H4 (cell line): Measurements from ENCODE around the gene GPSM1. TPM values are rescaled to one million over a fixed set of nuclear protein-coding genes. Genes with fewer than 3 reads are reported as not detected.

ENCODE experiments used
- DNase-seq: peaks from one replicate; pipeline ENCODE4 v3.0.0-alpha.2; 2015; ENCODE audit warnings: low spot score
- total RNA-seq: library from RNA; depleted of rRNA; stranded (reverse); fragments of >200 nt; shearing (Covaris generic); gene quantifications from 2 replicates; pipeline ENCODE4 v1.2.3, GENCODE V29; 2014; rRNA removed

GPSM1 gene
- total RNA-seq = 5.1 and 8.9 TPM in 2 replicates

- DNase-seq = peak; percentile 35
These were observed at the start of gene GPSM1 for GRCh38 chr9:136327304-136327974. GPSM1 (plus strand) TSS chr9:136327539; CDS start chr9:136327696, 157 bp downstream.

- no peak for DNase-seq
These were observed 49.6 kb upstream of the GPSM1 start for GRCh38 chr9:136277746-136278145.

GRCh38 chr9:136278221-136278620, 49.1 kb upstream of the GPSM1 start:
- no peak for DNase-seq

- DNase-seq = no peak
These were observed 48.4 kb upstream of the GPSM1 start for GRCh38 chr9:136278894-136279293.

- no peak for DNase-seq
These were observed 47.9 kb upstream of the GPSM1 start for GRCh38 chr9:136279471-136279870.

GRCh38 chr9:136280535-136281315, 46.6 kb upstream of the GPSM1 start:
- DNase-seq = no peak

GRCh38 chr9:136281421-136282271, 45.7 kb upstream of the GPSM1 start:
- DNase-seq = no peak

- DNase-seq = no peak
These were observed 45.0 kb upstream of the GPSM1 start for GRCh38 chr9:136282272-136282861.

- peak; percentile 71 for DNase-seq
These were observed 43.8 kb upstream of the GPSM1 start for GRCh38 chr9:136283291-136284235.

GRCh38 chr9:136284311-136284710, 43.0 kb upstream of the GPSM1 start:
- DNase-seq = no peak

- no peak for DNase-seq
These were observed 42.4 kb upstream of the GPSM1 start for GRCh38 chr9:136284951-136285350.

- DNase-seq = no peak
These were observed 41.6 kb upstream of the GPSM1 start for GRCh38 chr9:136285501-136286358.

GRCh38 chr9:136286359-136286986, 40.9 kb upstream of the GPSM1 start:
- DNase-seq = no peak

- no peak for DNase-seq
These were observed 40.4 kb upstream of the GPSM1 start for GRCh38 chr9:136286987-136287379.

GRCh38 chr9:136287960-136288753, 39.2 kb upstream of the GPSM1 start:
- no peak for DNase-seq

- DNase-seq = no peak
These were observed 37.5 kb upstream of the GPSM1 start for GRCh38 chr9:136289651-136290507.

- DNase-seq = no peak
These were observed 36.8 kb upstream of the GPSM1 start for GRCh38 chr9:136290508-136291000.
